ENCODE results near the gene JOSD2. TPM values are rescaled to one million over a fixed set of nuclear protein-coding genes. Genes with fewer than 3 reads are reported as not detected.

The JOSD2 gene
- total and polyA plus RNA-seq, 2 of the 4 experiments (the other 2 are of a cell fraction) = 12.2 to 54.1 TPM

GRCh38 chr19:50551715-50552187 lies 40.8 kb upstream of the JOSD2 start:
- TF ChIP-seq, protein P1, sequence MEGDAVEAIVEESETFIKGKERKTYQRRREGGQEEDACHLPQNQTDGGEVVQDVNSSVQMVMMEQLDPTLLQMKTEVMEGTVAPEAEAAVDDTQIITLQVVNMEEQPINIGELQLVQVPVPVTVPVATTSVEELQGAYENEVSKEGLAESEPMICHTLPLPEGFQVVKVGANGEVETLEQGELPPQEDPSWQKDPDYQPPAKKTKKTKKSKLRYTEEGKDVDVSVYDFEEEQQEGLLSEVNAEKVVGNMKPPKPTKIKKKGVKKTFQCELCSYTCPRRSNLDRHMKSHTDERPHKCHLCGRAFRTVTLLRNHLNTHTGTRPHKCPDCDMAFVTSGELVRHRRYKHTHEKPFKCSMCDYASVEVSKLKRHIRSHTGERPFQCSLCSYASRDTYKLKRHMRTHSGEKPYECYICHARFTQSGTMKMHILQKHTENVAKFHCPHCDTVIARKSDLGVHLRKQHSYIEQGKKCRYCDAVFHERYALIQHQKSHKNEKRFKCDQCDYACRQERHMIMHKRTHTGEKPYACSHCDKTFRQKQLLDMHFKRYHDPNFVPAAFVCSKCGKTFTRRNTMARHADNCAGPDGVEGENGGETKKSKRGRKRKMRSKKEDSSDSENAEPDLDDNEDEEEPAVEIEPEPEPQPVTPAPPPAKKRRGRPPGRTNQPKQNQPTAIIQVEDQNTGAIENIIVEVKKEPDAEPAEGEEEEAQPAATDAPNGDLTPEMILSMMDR (conservative IDR thresholded peaks at IDR 0.05; ENCODE audit: low read depth, low read length) = no peak
- TF ChIP-seq, protein P2, sequence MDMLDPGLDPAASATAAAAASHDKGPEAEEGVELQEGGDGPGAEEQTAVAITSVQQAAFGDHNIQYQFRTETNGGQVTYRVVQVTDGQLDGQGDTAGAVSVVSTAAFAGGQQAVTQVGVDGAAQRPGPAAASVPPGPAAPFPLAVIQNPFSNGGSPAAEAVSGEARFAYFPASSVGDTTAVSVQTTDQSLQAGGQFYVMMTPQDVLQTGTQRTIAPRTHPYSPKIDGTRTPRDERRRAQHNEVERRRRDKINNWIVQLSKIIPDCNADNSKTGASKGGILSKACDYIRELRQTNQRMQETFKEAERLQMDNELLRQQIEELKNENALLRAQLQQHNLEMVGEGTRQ (IDR thresholded peaks at IDR 0.05; ENCODE audit: low read depth, low read length) = no peak
- TF ChIP-seq ELK1 (IDR thresholded peaks at IDR 0.05; ENCODE audit: borderline replicate concordance, low read depth, low read length) = no peak
- no peak for TF ChIP-seq RCOR1 (IDR thresholded peaks at IDR 0.05; ENCODE audit: insufficient replicate concordance, low read length)
- TF ChIP-seq MXI1 (IDR thresholded peaks at IDR 0.05; ENCODE audit: borderline replicate concordance, low read depth, low read length) = no peak
- TF ChIP-seq RAD21 (IDR thresholded peaks at IDR 0.05; ENCODE audit: low read length) = no peak
- no peak for TF ChIP-seq BHLHE40 (IDR thresholded peaks at IDR 0.05; ENCODE audit: low read depth, low read length)
- no peak for TF ChIP-seq POLR2A (IDR thresholded peaks at IDR 0.05; ENCODE audit: low read depth, low read length)
- no peak for TF ChIP-seq RFX5 (IDR thresholded peaks at IDR 0.05; ENCODE audit: low read depth, low read length)
- TF ChIP-seq FOS (IDR thresholded peaks at IDR 0.05; ENCODE audit: low read depth, low read length) = no peak
- no peak for TF ChIP-seq NFE2L2 (IDR thresholded peaks at IDR 0.05; ENCODE audit: low read depth, low read length)
- TF ChIP-seq CHD1 (IDR thresholded peaks at IDR 0.05; ENCODE audit: low read depth, low read length) = no peak
- no peak for TF ChIP-seq CEBPB (IDR thresholded peaks at IDR 0.05; ENCODE audit: low read depth, low read length)
- no peak for TF ChIP-seq MAFK (IDR thresholded peaks at IDR 0.05; ENCODE audit: low read depth, low read length)
- no peak for TF ChIP-seq MAZ (IDR thresholded peaks at IDR 0.05; ENCODE audit: borderline replicate concordance, low read depth, low read length)
- TF ChIP-seq SMC3 (IDR thresholded peaks at IDR 0.05; ENCODE audit: low read depth, low read length) = no peak
- no peak overlapping the region for H3K56ac ChIP-seq (ENCODE audit: extremely low read depth, insufficient read depth, low read length)
- intact Hi-C loops (cut with micrococcal nuclease) = no loop called here
- no peaks in the 10 kb centered on the region for H4K20me1 ChIP-seq (ENCODE audit: insufficient read depth, low read length)
- H4K8ac ChIP-seq (ENCODE audit: low read depth in 2 of 2, low read length in 2 of 2) = no peak overlapping the region
- H3K14ac ChIP-seq (replicated peaks; ENCODE audit: low read depth, low read length) = no peak overlapping the region
- no peak overlapping the region for H3K9ac ChIP-seq (ENCODE audit: low read depth, low read length)
- H3K9me3 ChIP-seq (ENCODE audit: control insufficient read depth, insufficient read depth, low read length) = no peaks in the 10 kb centered on the region
- H3K9me1 ChIP-seq (ENCODE audit: insufficient read depth, low read length) = no peaks in the 10 kb centered on the region
- BruUV-seq (replicated peaks) = no TSS peak
- no peak overlapping the region for H4K5ac ChIP-seq (ENCODE audit: low read depth, low read length)
- H3K18ac ChIP-seq (ENCODE audit: low read depth, low read length) = no peak overlapping the region
- no peak overlapping the region for H3K23ac ChIP-seq (ENCODE audit: low read depth, low read length)
- no peak overlapping the region for H2BK120ac ChIP-seq (ENCODE audit: low read depth, low read length)
- 0% methylated on average over 5 of the region's 22 CpGs; no CpG with 5 or more reads in 1 of the 2 experiments for WGBS, 2 experiments (ENCODE audit: extremely low coverage in 2 of 2, insufficient read length in 1 of 2)
- no peak overlapping the region for H3K4me2 ChIP-seq (ENCODE audit: low read depth, low read length)
- in situ Hi-C loops (cut with MboI; ENCODE audit: low sequenced_read_pairs) = no loop called here
- no peak overlapping the region for H2AK5ac ChIP-seq (ENCODE audit: low read depth, low read length)
- no peak overlapping the region for H3K4ac ChIP-seq (ENCODE audit: low read depth, low read length)
- no peak overlapping the region for H3K27ac ChIP-seq (ENCODE audit: insufficient read depth, low read length)
- H3K36me3 ChIP-seq (ENCODE audit: control insufficient read depth, insufficient read depth, low read length) = no peaks in the 10 kb centered on the region
- no peak overlapping the region for H2BK5ac ChIP-seq (ENCODE audit: low read depth, low read length, poor library complexity, severe bottlenecking)
- DNase-seq = no peak
- no peak overlapping the region for H2AFZ ChIP-seq (replicated peaks; ENCODE audit: low read length, poor library complexity)
- no peak overlapping the region for H4K91ac ChIP-seq (ENCODE audit: insufficient read depth, low read depth, low read length)
- H2AK9ac ChIP-seq (replicated peaks; ENCODE audit: low read depth, low read length, poor library complexity) = no peak overlapping the region
- ChIA-PET POLR2A (ENCODE audit: unreplicated experiment) (no interaction called here), CTCF (no interaction called here)
- no peaks in the 10 kb centered on the region for H3K79me1 ChIP-seq (ENCODE audit: low read depth in 1 of 2, low read length in 2 of 2)
- ATAC-seq (ENCODE audit: low read depth) = no peak
- H3K4me1 ChIP-seq (ENCODE audit: control insufficient read depth, insufficient read depth, low read length) = no peaks in the 10 kb centered on the region; the same call in 1 of the 2 replicates
- H2BK15ac ChIP-seq (ENCODE audit: low read depth, low read length) = no peak overlapping the region
- peaks cover 35% of the 10 kb centered on the region for H3K27me3 ChIP-seq (ENCODE audit: control insufficient read depth, insufficient read depth, low read length)
- dilution Hi-C loops (cut with HindIII; ENCODE audit: low sequenced_read_pairs, unreplicated experiment) = no loop called here
- no peak overlapping the region for H2BK20ac ChIP-seq (ENCODE audit: low read depth, low read length)
- no peak overlapping the region for H3K4me3 ChIP-seq (ENCODE audit: insufficient read depth, low read depth, low read length)

All from IMR-90 (cell line).